ENCODE data around the gene FOSL2.

DNA sequence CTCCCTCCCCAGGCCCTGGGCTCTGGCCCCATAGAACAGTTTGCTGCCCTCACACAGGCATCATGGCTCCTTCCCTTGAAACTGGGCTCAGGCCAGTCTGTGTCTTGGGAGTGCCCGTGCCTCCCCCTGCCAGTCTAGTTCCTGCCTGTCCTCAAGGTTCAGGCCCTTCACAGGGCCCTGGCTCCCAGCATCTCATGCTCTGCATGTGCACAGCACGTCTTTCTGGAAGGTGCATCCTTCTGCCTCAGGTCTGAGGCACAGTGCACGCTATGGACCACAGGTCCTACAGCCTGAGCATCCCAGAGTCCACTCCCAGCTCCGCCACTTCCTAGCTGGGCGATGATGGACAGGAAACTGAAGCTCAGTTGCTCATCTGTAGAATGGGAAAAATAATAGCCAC lies 35.6 kb upstream of the FOSL2 start:
- TF ChIP-seq TAF1 (IDR thresholded peaks at IDR 0.05; ENCODE audit: low read depth) (no peak), CREB1 (IDR thresholded peaks at IDR 0.05; ENCODE audit: low read depth) (no peak)
